NCI-H2107 (cell line): ENCODE data around the gene C10orf71.

Source experiments
- DNase-seq: peaks from one replicate; lab custom pipeline; 2025; lab: John Stamatoyannopoulos, UW

The C10orf71 gene

DNA sequence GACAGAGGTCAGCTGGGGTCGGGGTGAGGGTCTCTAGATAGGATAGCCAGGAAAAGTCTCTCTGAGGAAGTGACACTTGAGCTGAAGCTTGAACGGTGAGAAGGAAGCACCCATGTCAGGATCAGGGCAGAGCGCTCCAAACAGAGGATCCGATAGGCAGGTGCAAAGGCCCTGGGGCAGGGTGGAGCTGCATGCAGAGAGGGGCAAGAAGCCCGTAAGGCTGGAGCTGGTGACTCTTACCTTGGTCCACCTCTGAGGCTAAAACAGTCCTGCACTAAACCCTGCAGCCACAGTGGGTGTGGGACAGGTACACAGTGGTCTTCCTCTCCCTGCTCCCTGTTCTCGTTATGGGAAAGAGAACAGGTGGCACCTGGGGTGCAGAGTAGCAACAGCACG, 5.8 kb upstream of the C10orf71 start:
- no peak for DNase-seq

- no peak for DNase-seq
Observed at GRCh38 chr10:49294731-49295130, 4.2 kb upstream of the C10orf71 start.

DNA sequence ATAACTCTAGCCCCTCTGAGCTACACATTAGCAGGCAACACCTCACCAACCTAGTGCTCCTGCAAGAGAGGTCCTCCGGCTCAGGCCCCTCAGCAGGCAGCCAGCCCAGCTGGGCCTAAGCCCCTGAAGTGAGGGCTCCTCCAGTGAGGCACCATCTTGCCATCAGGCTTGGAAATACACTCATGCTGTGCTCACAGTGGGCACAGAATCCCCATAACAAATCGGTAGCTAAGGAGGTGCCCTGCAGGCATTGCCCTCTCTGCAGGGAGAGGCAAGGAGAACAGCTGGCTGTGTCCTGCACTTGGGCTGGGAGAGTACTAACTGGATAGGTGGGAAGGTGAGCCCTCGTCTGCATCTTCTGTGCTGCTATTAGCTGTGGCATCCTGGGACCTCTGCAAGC, 3.7 kb upstream of the C10orf71 start:
- DNase-seq: no peak

DNA sequence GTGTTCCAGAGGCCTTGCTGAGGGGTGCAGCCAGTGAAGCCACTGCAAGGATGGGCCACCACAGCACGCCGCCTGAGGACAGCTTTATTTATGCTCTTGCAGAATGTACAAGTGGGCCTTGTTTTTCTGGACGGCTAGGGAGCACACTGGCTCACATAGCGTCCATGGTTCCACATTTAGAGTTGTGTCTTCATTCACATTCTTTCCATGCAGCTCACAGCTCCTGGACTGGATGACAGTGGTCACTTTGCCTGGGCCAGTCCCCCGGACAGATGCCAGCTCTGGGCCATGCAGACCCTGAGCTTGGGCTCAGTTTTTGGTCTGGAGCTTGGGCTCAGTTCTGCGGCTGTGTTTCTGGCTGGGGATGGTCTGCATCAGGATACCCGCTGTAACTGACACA, 2.6 kb upstream of the C10orf71 start:
- no peak for DNase-seq

GRCh38 chr10:49296836-49297235, 2.1 kb upstream of the C10orf71 start:
- no peak for DNase-seq

GRCh38 chr10:49297818-49298670, 926 bp upstream of the C10orf71 start:
- no peak for DNase-seq

- DNase-seq: no peak
Observed at GRCh38 chr10:49298671-49298982, 343 bp upstream of the C10orf71 start.

DNA sequence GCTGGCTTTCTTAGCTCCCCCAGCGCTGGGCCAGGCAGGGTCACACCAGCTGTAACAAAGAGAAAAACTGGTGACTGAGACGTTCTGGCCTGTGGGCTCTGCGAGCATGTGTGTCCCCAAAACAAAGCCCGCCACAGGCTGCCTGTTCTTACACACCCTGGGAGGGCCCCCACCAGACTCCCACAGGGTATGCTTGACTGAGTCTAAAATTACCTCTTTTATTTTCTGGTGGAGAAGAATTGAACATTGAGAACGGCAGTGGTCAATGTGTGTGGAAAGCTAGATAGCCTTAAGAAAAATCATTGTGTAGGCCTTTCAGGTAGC, 808 bp downstream of the C10orf71 start:
- DNase-seq: no peak

- DNase-seq: no peak
Observed at GRCh38 chr10:49300140-49300974, 1.4 kb downstream of the C10orf71 start.

DNA sequence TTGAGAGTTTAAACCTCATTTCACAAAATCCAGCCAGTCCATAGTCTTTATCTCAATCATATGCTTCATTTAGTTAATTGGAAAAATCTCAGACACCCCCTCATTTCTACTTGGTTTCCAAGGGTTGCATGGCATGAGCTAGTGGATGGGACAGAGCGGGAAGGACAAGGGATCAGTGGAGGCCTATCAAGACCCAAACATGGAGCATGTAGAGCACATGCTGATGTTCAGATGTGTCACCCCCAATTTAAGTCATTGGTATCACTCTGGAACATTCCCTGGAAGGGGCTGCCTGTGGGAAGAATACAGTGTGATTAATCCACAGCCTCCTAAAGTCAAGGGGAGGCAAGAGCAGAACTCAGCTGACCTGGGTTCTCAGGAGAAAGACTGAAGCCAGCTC, 2.3 kb downstream of the C10orf71 start:
- DNase-seq: no peak

GRCh38 chr10:49302088-49302487, 3.1 kb downstream of the C10orf71 start:
- no peak for DNase-seq

GRCh38 chr10:49303711-49304110, 4.7 kb downstream of the C10orf71 start:
- DNase-seq: no peak

GRCh38 chr10:49304137-49304536, 5.2 kb downstream of the C10orf71 start:
- DNase-seq: no peak

DNA sequence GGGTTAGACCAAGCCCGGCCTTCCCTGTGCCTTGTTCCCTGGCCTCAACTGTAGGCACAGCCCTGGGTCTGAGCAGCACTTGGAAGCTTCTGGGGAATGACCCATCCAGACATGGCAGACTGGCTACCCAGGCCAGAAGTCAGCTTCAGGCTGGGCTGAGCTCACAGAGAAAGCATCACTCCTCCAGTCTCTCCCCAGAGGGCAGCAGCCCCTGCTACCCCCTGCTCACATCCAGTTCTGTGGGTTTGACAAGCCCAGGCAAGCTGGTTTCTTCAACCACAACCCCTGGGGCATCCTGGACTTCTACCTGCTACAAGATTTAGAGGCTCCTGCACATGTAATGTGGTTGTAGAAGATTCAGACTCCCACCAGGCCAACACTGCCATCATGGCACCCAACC, 9.0 kb downstream of the C10orf71 start:
- no peak for DNase-seq

GRCh38 chr10:49308881-49309280, 9.9 kb downstream of the C10orf71 start:
- DNase-seq: no peak

DNA sequence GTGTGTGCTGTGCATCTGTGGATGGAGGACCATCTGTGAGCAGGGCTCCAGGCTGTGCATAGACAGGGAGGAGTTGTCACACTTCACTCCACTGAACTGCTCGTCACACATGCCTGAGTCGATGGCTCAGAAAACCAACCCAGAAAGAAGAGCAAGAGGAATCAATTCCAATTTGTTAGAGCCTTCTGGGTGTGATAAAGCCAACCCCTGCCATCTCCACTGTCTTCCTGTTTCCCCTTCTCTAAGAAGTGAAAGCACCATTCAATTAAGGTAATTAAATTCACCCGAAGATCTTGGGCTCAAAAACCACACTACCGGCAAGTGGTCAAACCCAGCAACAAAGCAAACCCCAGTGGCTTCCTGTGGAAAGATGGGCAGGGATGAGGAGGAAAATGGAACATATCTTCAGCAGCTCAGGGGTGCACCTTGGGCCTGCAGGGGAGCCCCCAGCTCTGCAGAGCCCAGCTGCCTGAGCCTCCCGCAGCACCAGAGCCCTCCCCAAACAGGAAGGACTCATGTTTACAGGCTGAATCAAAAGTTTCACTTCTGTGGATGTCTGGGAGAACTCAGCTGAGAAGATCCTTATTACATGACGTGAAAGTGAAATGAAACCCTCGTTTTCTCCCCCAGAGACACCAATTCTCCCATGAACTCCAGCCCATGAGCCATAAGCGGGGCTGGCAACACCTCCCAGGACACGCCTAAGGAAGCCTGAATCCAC, 10.9 kb downstream of the C10orf71 start:
- no peak for DNase-seq

DNA sequence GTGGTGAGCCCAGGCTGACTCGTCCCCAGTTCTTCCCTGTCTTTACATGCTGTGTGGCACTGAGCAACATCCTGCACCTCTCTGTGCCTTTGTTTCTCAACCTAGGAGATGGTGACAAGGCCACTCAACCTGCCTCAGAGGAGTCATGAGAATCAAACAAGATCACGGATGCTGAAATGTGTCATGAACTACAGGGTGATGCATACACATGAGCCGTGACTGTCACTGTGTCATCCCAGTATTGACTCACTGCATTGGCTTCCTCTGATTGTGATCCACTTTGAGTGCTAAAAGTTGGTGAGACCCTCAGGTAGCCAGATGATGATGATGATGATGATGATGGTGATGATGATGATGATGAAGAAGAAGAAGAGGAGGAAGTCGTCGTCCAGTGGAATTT, 11.5 kb downstream of the C10orf71 start:
- no peak for DNase-seq

- DNase-seq: no peak
Observed at GRCh38 chr10:49310901-49311554, 12.1 kb downstream of the C10orf71 start.

DNA sequence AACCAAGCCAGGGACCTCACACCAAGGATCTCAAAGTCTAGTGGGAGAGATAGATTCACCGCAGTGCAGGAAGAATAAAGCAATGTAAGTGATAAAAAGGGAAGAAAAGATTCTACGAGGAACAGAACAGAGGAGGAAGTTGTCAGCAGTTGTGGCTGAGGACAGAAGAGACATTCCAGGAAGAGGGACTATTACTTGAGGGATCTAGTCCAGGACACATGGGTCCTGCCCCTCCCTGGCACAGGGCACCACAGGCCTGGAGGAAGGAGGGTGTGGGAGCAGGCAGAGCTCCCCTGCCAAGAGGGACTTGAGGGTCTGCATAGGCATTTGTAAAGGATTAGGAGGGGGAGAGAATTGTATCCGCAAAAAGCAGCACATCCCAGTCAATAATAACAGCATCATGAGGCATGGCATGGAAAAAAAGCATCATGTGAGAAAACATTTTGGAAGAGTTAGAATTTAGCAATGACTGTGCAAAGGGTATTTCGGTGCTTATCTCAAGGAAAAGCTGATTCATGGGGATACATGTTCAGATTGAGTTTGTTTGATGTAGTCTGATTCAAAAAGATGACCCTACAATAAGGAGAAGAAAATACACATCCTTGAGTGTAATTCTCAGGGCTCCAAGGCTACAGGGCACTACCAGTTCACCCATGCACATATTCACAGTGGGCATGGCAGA, 12.7 kb downstream of the C10orf71 start:
- no peak for DNase-seq

- DNase-seq: no peak
Observed at GRCh38 chr10:49312246-49312869, 13.4 kb downstream of the C10orf71 start.

- DNase-seq: no peak
Observed at GRCh38 chr10:49313501-49314070, 14.6 kb downstream of the C10orf71 start.
